Measurements from ENCODE around the gene FUT1. TPM values are rescaled to one million over a fixed set of nuclear protein-coding genes. Genes with fewer than 3 reads are reported as not detected.

FUT1 gene
- total and polyA plus RNA-seq, 9 of the 15 experiments (the other 6 are each of a cell fraction or from before 2014, with no cell fraction given), result 2.3 to 18.5 (median 8.8) TPM

DNA sequence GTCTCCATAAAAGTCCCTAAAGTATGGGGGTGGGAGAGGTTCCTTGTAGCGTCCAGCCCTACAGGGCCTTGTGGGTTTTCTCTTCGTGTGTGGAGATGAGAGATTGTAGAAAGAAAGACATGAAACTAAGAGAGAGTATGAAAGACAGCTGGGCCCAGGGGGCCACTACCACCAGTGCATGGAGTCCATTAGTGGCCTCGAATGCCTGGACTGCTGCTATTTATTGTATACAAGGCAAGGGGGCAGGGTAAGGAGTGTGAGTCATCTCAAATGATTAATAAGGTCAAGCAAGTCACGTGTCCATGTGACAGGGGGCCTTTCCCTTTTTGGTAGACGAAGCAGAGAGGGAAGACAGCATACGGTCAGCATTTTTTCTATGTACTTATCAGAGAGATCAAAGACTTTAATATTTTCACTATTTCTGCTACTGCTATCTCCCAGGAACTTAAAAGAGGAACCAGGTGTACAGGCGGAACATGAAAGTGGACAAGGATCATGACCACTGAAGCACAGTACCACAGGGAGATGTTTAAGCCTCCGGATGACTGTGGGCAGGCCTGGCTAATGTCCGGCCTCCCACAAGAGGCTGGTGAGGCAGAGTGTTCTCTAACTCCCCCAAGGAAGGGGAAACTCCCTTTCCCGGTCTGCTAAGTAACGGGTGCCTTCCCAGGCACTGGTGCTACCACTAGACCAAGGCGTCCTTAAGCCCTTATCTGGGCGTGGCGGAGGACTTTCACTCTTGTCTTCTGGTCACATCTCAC is 28.4 kb upstream of the FUT1 start (continued):
- TF ChIP-seq, protein P1, sequence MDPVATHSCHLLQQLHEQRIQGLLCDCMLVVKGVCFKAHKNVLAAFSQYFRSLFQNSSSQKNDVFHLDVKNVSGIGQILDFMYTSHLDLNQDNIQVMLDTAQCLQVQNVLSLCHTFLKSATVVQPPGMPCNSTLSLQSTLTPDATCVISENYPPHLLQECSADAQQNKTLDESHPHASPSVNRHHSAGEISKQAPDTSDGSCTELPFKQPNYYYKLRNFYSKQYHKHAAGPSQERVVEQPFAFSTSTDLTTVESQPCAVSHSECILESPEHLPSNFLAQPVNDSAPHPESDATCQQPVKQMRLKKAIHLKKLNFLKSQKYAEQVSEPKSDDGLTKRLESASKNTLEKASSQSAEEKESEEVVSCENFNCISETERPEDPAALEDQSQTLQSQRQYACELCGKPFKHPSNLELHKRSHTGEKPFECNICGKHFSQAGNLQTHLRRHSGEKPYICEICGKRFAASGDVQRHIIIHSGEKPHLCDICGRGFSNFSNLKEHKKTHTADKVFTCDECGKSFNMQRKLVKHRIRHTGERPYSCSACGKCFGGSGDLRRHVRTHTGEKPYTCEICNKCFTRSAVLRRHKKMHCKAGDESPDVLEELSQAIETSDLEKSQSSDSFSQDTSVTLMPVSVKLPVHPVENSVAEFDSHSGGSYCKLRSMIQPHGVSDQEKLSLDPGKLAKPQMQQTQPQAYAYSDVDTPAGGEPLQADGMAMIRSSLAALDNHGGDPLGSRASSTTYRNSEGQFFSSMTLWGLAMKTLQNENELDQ (CRISPR knock-in tag; IDR thresholded peaks at IDR 0.05; ENCODE audit: borderline replicate concordance), result no peak
- TF ChIP-seq ZNF140 (CRISPR knock-in tag; IDR thresholded peaks at IDR 0.05) (no peak), STAT5B (CRISPR knock-in tag; IDR thresholded peaks at IDR 0.05) (no peak), PTBP1 (IDR thresholded peaks at IDR 0.05; ENCODE audit: low read depth, low read length) (no peak), NCOA4 (IDR thresholded peaks at IDR 0.05; ENCODE audit: partially characterized antibody) (no peak), FOXK2 (conservative IDR thresholded peaks at IDR 0.05 in 1 of 2, IDR thresholded peaks at IDR 0.05 in 1 of 2; ENCODE audit: low read depth in 2 of 2) (peak; percentile 91 to 94), ZC3H8 (IDR thresholded peaks at IDR 0.05) (no peak), NCOA1 (IDR thresholded peaks at IDR 0.05; ENCODE audit: low read depth) (no peak), SMARCC2 (IDR thresholded peaks at IDR 0.05; ENCODE audit: low read depth) (peak; percentile 59; the same call in 1 of the 2 replicates), RBM25 (IDR thresholded peaks at IDR 0.05; ENCODE audit: low read depth, low read length, severe bottlenecking) (no peak), ZNF24 (IDR thresholded peaks at IDR 0.05) (no peak), JUNB (CRISPR knock-in tag; conservative IDR thresholded peaks at IDR 0.05) (no peak; the same call in 1 of the 2 replicates), C11orf30 (IDR thresholded peaks at IDR 0.05; ENCODE audit: low read depth) (peak; percentile 88), BHLHE40 (IDR thresholded peaks at IDR 0.05; ENCODE audit: low read length) (peak; percentile 90), MBD2 (IDR thresholded peaks at IDR 0.05; ENCODE audit: borderline replicate concordance, low read depth) (peak; percentile 41; the same call in 1 of the 2 replicates), ZNF707 (CRISPR knock-in tag; conservative IDR thresholded peaks at IDR 0.05) (no peak), HDGF (IDR thresholded peaks at IDR 0.05) (no peak)
- TF ChIP-seq, protein P2, sequence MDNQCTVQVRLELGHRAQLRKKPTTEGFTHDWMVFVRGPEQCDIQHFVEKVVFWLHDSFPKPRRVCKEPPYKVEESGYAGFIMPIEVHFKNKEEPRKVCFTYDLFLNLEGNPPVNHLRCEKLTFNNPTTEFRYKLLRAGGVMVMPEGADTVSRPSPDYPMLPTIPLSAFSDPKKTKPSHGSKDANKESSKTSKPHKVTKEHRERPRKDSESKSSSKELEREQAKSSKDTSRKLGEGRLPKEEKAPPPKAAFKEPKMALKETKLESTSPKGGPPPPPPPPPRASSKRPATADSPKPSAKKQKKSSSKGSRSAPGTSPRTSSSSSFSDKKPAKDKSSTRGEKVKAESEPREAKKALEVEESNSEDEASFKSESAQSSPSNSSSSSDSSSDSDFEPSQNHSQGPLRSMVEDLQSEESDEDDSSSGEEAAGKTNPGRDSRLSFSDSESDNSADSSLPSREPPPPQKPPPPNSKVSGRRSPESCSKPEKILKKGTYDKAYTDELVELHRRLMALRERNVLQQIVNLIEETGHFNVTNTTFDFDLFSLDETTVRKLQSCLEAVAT (IDR thresholded peaks at IDR 0.05), result 0 out of 4 replicates have a peak, but pooled peaks of 1 of the 2 experiments have one; percentile 16
- TF ChIP-seq, protein P3, sequence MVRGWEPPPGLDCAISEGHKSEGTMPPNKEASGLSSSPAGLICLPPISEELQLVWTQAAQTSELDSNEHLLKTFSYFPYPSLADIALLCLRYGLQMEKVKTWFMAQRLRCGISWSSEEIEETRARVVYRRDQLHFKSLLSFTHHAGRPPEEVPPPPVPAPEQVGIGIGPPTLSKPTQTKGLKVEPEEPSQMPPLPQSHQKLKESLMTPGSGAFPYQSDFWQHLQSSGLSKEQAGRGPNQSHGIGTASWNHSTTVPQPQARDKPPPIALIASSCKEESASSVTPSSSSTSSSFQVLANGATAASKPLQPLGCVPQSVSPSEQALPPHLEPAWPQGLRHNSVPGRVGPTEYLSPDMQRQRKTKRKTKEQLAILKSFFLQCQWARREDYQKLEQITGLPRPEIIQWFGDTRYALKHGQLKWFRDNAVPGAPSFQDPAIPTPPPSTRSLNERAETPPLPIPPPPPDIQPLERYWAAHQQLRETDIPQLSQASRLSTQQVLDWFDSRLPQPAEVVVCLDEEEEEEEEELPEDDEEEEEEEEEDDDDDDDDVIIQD (CRISPR knock-in tag; IDR thresholded peaks at IDR 0.05), result no peak
- TF ChIP-seq, protein P4, sequence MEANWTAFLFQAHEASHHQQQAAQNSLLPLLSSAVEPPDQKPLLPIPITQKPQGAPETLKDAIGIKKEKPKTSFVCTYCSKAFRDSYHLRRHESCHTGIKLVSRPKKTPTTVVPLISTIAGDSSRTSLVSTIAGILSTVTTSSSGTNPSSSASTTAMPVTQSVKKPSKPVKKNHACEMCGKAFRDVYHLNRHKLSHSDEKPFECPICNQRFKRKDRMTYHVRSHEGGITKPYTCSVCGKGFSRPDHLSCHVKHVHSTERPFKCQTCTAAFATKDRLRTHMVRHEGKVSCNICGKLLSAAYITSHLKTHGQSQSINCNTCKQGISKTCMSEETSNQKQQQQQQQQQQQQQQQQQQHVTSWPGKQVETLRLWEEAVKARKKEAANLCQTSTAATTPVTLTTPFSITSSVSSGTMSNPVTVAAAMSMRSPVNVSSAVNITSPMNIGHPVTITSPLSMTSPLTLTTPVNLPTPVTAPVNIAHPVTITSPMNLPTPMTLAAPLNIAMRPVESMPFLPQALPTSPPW (CRISPR knock-in tag; IDR thresholded peaks at IDR 0.05), result peak; percentile 59
- TF ChIP-seq, protein P5, sequence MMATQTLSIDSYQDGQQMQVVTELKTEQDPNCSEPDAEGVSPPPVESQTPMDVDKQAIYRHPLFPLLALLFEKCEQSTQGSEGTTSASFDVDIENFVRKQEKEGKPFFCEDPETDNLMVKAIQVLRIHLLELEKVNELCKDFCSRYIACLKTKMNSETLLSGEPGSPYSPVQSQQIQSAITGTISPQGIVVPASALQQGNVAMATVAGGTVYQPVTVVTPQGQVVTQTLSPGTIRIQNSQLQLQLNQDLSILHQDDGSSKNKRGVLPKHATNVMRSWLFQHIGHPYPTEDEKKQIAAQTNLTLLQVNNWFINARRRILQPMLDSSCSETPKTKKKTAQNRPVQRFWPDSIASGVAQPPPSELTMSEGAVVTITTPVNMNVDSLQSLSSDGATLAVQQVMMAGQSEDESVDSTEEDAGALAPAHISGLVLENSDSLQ (IDR thresholded peaks at IDR 0.05), result peak; percentile 95

Data from K562 (cell line).